Parathyroid adenoma (tissue), 2 donors: Measurements from ENCODE around the gene NEK6.
A peak's percentile ranks its signal among the peaks of the same experiment; 100 is the strongest.

Experiments
- H2AFZ ChIP-seq: fragments of 300-600 bp; sonication (generic); one replicate; pipeline ENCODE4 v1.7.0; 2017; ENCODE audit warnings: antibody characterized with exemption, mild to moderate bottlenecking
- H3K27ac ChIP-seq: fragments of 300-600 bp; sonication (generic); one replicate; pipeline ENCODE4 v1.7.0; 2017
- H3K27me3 ChIP-seq: fragments of 300-600 bp; sonication (generic); one replicate; pipeline ENCODE4 v1.7.0; 2017; ENCODE audit warnings: low read length; ENCODE audit not compliant: control insufficient read depth, insufficient read depth
- H3K36me3 ChIP-seq: fragments of 300-600 bp; sonication (generic); one replicate; pipeline ENCODE4 v1.7.0; 2017; ENCODE audit warnings: low read length; ENCODE audit not compliant: control insufficient read depth, insufficient read depth
- H3K4me1 ChIP-seq: fragments of 300-600 bp; sonication (generic); one replicate; pipeline ENCODE4 v1.7.0; 2017; ENCODE audit warnings: control low read depth
- H3K4me2 ChIP-seq: fragments of 300-600 bp; sonication (generic); one replicate; pipeline ENCODE4 v1.7.0; 2017; ENCODE audit warnings: low read length
- H3K4me3 ChIP-seq: fragments of 300-600 bp; sonication (generic); one replicate; pipeline ENCODE4 v1.7.0; 2017; ENCODE audit warnings: low read depth, low read length
- H3K79me2 ChIP-seq: fragments of 300-600 bp; sonication (generic); one replicate; pipeline ENCODE4 v1.7.0; 2017; ENCODE audit warnings: control low read depth
- H3K9ac ChIP-seq: fragments of 300-600 bp; sonication (generic); one replicate; pipeline ENCODE4 v1.7.0; 2017; ENCODE audit warnings: mild to moderate bottlenecking
- H3K9me3 ChIP-seq: fragments of 300-600 bp; sonication (generic); one replicate; pipeline ENCODE4 v1.7.0; 2017; ENCODE audit warnings: low read length; ENCODE audit not compliant: control insufficient read depth
- CTCF ChIP-seq: fragments of 300-600 bp; sonication (generic); IDR thresholded peaks from one replicate; pipeline ENCODE4 v1.7.0; 2017; ENCODE audit warnings: antibody characterized with exemption, mild to moderate bottlenecking
- donor health status: primary hyperparathyroidism.

Gene NEK6

GRCh38 chr9:124215368-124215910, 42.3 kb upstream of the NEK6 start:
- no peaks in the 10 kb centered on the region for H3K36me3 ChIP-seq
- H2AFZ ChIP-seq = no peak overlapping the region
- no peaks in the 10 kb centered on the region for H3K27me3 ChIP-seq
- H3K4me1 ChIP-seq = no peaks in the 10 kb centered on the region
- H3K4me3 ChIP-seq = no peak overlapping the region
- no peak for TF ChIP-seq CTCF
- H3K4me2 ChIP-seq = no peak overlapping the region
- H3K9ac ChIP-seq = no peak overlapping the region
- no peak overlapping the region for H3K27ac ChIP-seq
- H3K79me2 ChIP-seq = no peaks in the 10 kb centered on the region
- no peaks in the 10 kb centered on the region for H3K9me3 ChIP-seq

DNA sequence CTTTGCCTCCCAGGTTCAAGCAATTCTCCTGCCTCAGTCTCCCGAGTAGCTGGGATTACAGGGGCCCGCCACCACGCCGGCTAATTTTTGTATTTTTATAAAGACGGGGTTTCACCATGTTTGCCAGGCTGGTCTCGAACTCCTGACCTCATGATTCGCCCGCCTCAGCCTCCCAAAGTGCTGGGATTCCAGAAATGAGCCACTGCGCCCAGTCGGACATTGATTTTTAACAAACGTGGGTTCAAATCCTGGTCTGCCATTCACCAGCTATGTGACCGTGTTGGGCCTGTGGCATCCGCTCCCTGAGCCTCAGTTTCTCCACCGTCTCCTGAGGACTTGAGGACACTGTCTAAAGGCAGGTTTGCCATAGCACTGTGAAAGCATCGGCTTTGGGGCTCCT, 41.8 kb upstream of the NEK6 start:
- H3K27ac ChIP-seq = no peak overlapping the region
- no peaks in the 10 kb centered on the region for H3K27me3 ChIP-seq
- H2AFZ ChIP-seq = no peak overlapping the region
- no peaks in the 10 kb centered on the region for H3K36me3 ChIP-seq
- H3K79me2 ChIP-seq = no peaks in the 10 kb centered on the region
- H3K9me3 ChIP-seq = no peaks in the 10 kb centered on the region
- H3K4me3 ChIP-seq = no peak overlapping the region
- H3K4me2 ChIP-seq = no peak overlapping the region
- H3K9ac ChIP-seq = no peak overlapping the region
- TF ChIP-seq CTCF = no peak
- no peaks in the 10 kb centered on the region for H3K4me1 ChIP-seq

- H3K36me3 ChIP-seq = no peaks in the 10 kb centered on the region
- no peaks in the 10 kb centered on the region for H3K79me2 ChIP-seq
- H2AFZ ChIP-seq = no peak overlapping the region
- no peaks in the 10 kb centered on the region for H3K4me1 ChIP-seq
- H3K27me3 ChIP-seq = no peaks in the 10 kb centered on the region
- H3K9ac ChIP-seq = no peak overlapping the region
- no peaks in the 10 kb centered on the region for H3K9me3 ChIP-seq
- H3K27ac ChIP-seq = peak overlapping the region; percentile 29
- H3K4me3 ChIP-seq = no peak overlapping the region
- TF ChIP-seq CTCF = no peak
- no peak overlapping the region for H3K4me2 ChIP-seq
Measured at GRCh38 chr9:124216474-124217176, 41.1 kb upstream of the NEK6 start.

DNA sequence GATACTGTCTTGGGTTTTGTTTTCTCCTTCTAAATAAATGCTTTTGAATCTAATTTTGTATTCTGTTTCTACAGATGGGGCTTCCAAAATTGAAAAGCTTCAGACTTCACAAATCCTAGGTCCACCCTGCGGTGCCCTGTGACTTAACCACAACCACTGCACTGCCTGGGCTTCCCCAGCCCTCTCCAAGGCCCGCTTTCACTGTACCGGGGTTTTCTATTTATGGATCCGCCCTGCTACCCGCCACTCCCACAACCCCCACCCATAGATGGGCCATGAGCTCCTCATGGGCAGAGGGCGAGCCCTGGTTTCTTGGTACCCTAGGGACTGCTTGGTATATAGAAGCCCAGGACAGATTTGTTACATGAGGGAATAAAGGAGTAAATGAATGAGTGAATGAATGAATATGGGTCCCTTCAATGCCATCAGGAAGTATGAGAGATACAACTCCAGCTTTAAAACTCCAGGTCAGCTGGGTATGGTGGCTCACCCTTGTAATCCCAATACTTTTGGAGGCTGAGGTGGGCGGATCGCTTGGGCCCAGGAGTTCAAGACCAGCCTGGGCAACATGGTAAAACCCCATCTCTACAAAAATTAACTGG, 39.8 kb upstream of the NEK6 start:
- Histone ChIP-seq H3K9me3 (no peaks in the 10 kb centered on the region), H3K79me2 (no peaks in the 10 kb centered on the region), H3K27me3 (no peaks in the 10 kb centered on the region), H3K9ac (no peak overlapping the region), H3K4me1 (no peaks in the 10 kb centered on the region), H2AFZ (no peak overlapping the region), H3K4me2 (no peak overlapping the region), H3K36me3 (no peaks in the 10 kb centered on the region), H3K4me3 (no peak overlapping the region), H3K27ac (no peak overlapping the region)
- TF ChIP-seq CTCF = no peak
